Astrocyte (in vitro differentiated cells and primary cell): ENCODE measurements around the gene FGF12. TPM values are rescaled to one million over a fixed set of nuclear protein-coding genes. Genes with fewer than 3 reads are reported as not detected.

Source experiments
- DNase-seq: peaks from one replicate; pipeline ENCODE4 v3.0.0-alpha.2; 2010; ENCODE audit warnings: low read depth
- FAIRE-seq: peaks from 2 replicates; lab custom pipeline; 2011; peaks lifted over from hg19 to GRCh38; lab: Jason Lieb, UNC
- H2AFZ ChIP-seq: 2 replicates; pipeline ENCODE4 v1.6.0; 2012; ENCODE audit warnings: low read depth, low read length, inconsistent platforms
- H3K27ac ChIP-seq: 2 replicates; pipeline ENCODE4 v1.5.1; 2011; ENCODE audit warnings: low read depth, low read length, inconsistent platforms
- H3K27me3 ChIP-seq: 2 replicates; pipeline ENCODE4 v1.6.0; 2011; ENCODE audit warnings: low read length, inconsistent platforms; ENCODE audit not compliant: insufficient read depth
- H3K36me3 ChIP-seq: 2 replicates; pipeline ENCODE4 v1.5.1; 2011; ENCODE audit warnings: low read length, inconsistent platforms; ENCODE audit not compliant: insufficient read depth
- H3K4me1 ChIP-seq: 2 replicates; pipeline ENCODE4 v1.5.1; 2011; ENCODE audit warnings: low read length, inconsistent platforms; ENCODE audit not compliant: insufficient read depth
- H3K4me2 ChIP-seq: 2 replicates; pipeline ENCODE4 v1.6.0; 2012; ENCODE audit warnings: low read length, inconsistent platforms
- H3K4me3 ChIP-seq: 2 replicates; pipeline ENCODE4 v1.5.1; 2011; ENCODE audit warnings: low read depth, mild to moderate bottlenecking, low read length, inconsistent platforms; ENCODE audit not compliant: insufficient read depth
- H3K79me2 ChIP-seq: 2 replicates; pipeline ENCODE4 v1.6.0; 2012; ENCODE audit warnings: mild to moderate bottlenecking, low read length, inconsistent platforms; ENCODE audit not compliant: insufficient read depth
- H3K9ac ChIP-seq: 2 replicates; pipeline ENCODE4 v1.6.0; 2012; ENCODE audit warnings: mild to moderate bottlenecking, low read length, inconsistent platforms
- H3K9me3 ChIP-seq: 2 replicates; pipeline ENCODE4 v1.5.1; 2012; ENCODE audit warnings: low read depth, mild to moderate bottlenecking, low read length, inconsistent platforms; ENCODE audit not compliant: insufficient read depth
- H4K20me1 ChIP-seq: 2 replicates; pipeline ENCODE4 v1.6.0; 2012; ENCODE audit warnings: low read length, inconsistent platforms; ENCODE audit not compliant: insufficient read depth
- H3K27ac Mint-ChIP-seq: one replicate; pipeline ENCODE4 v1.8.0; 2021; ENCODE audit warnings: mild to moderate bottlenecking, mixed read lengths; ENCODE audit not compliant: unreplicated experiment
- H3K27me3 Mint-ChIP-seq: one replicate; pipeline ENCODE4 v1.8.0; 2021; ENCODE audit warnings: low read depth, mixed read lengths; ENCODE audit not compliant: unreplicated experiment
- H3K36me3 Mint-ChIP-seq: one replicate; pipeline ENCODE4 v1.8.0; 2021; ENCODE audit warnings: low read depth, mixed read lengths; ENCODE audit not compliant: unreplicated experiment
- H3K4me1 Mint-ChIP-seq: one replicate; pipeline ENCODE4 v1.8.0; 2021; ENCODE audit warnings: low read depth, mixed read lengths; ENCODE audit not compliant: unreplicated experiment
- H3K4me3 Mint-ChIP-seq: one replicate; pipeline ENCODE4 v1.8.0; 2021; ENCODE audit warnings: mild to moderate bottlenecking, moderate library complexity, mixed read lengths; ENCODE audit not compliant: unreplicated experiment
- H3K9me3 Mint-ChIP-seq: one replicate; pipeline ENCODE4 v1.8.0; 2021; ENCODE audit warnings: mild to moderate bottlenecking, mixed read lengths; ENCODE audit not compliant: unreplicated experiment
- EZH2 ChIP-seq: IDR thresholded peaks from 2 replicates; pipeline ENCODE4 v1.6.1; 2012; ENCODE audit warnings: mild to moderate bottlenecking, low read length, inconsistent platforms; ENCODE audit not compliant: insufficient read depth
- total RNA-seq: library from RNA; stranded (reverse); gene quantifications from 2 replicates; pipeline ENCODE4 v1.2.1, GENCODE V29; 2021
- TF ChIP-seq, protein P1 (sequence below): IDR thresholded peaks from 2 replicates; pipeline ENCODE4 v1.5.1; 2011; ENCODE audit warnings: low read depth, mild to moderate bottlenecking, inconsistent platforms, low read length, moderate library complexity; ENCODE audit not compliant: insufficient read depth

The FGF12 gene
- total RNA-seq, 1 donor from 2014 or later = 1.4 TPM

DNA sequence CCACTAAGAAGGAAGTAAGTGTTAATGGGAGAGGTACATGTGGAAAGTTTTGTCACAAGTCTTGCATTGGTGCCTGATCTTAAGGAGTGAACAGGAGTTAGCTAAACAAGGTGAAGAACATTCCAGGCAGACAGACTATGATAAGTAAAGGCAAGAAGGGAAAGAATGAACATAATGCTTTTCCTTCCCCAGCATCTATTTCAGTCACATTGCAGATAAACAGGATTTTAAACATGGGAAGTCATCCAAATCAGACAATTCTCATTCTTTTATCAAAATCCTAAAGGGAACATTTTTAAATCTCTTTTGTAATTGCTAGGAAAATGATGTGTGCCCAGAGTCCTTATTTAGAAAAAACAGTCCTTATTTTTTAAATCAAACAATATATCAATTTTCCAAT is 424.6 kb downstream of the FGF12 start:
- TF ChIP-seq EZH2 = no peak
- TF ChIP-seq, protein P1, sequence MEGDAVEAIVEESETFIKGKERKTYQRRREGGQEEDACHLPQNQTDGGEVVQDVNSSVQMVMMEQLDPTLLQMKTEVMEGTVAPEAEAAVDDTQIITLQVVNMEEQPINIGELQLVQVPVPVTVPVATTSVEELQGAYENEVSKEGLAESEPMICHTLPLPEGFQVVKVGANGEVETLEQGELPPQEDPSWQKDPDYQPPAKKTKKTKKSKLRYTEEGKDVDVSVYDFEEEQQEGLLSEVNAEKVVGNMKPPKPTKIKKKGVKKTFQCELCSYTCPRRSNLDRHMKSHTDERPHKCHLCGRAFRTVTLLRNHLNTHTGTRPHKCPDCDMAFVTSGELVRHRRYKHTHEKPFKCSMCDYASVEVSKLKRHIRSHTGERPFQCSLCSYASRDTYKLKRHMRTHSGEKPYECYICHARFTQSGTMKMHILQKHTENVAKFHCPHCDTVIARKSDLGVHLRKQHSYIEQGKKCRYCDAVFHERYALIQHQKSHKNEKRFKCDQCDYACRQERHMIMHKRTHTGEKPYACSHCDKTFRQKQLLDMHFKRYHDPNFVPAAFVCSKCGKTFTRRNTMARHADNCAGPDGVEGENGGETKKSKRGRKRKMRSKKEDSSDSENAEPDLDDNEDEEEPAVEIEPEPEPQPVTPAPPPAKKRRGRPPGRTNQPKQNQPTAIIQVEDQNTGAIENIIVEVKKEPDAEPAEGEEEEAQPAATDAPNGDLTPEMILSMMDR = no peak
- Histone ChIP-seq H3K4me2 (no peak overlapping the region), H3K4me1 (no peaks in the 10 kb centered on the region), H3K9me3 (no peaks in the 10 kb centered on the region), H3K27ac (no peak overlapping the region), H3K79me2 (no peaks in the 10 kb centered on the region), H3K4me3 (no peak overlapping the region), H3K36me3 (no peaks in the 10 kb centered on the region), H3K27me3 (no peaks in the 10 kb centered on the region), H3K9ac (no peak overlapping the region), H2AFZ (no peak overlapping the region), H4K20me1 (no peaks in the 10 kb centered on the region)
- no peaks in the 10 kb centered on the region for H3K9me3 Mint-ChIP-seq
- H3K4me1 Mint-ChIP-seq = peaks cover 5% of the 10 kb centered on the region
- no peaks in the 10 kb centered on the region for H3K27me3 Mint-ChIP-seq
- no peak overlapping the region for H3K4me3 Mint-ChIP-seq
- no peaks in the 10 kb centered on the region for H3K36me3 Mint-ChIP-seq
- FAIRE-seq (no peak), DNase-seq (no peak)
- no peak overlapping the region for H3K27ac Mint-ChIP-seq

DNA sequence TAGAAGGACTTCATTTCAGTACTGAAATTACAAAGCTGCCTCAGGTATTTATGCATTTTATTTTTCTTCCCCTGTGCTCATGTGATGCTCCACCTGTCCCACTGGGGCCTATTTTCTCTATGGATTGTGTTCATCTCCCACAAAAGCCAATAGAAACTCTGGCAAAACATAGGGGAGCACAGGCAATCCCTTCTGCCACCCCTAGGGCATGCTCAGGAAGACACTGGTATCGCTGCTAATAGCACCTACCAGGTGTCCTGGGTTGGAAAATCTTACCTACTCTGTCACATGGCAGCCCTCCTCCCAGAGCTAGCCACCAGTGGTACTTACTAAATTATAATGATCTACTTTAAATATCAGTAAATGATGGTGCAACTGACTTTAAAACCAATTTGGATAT is 427.4 kb downstream of the FGF12 start:
- no peaks in the 10 kb centered on the region for H3K27me3 Mint-ChIP-seq
- no peaks in the 10 kb centered on the region for H3K9me3 ChIP-seq
- no peaks in the 10 kb centered on the region for H3K36me3 ChIP-seq
- H2AFZ ChIP-seq = no peak overlapping the region
- H4K20me1 ChIP-seq = no peaks in the 10 kb centered on the region
- H3K79me2 ChIP-seq = no peaks in the 10 kb centered on the region
- FAIRE-seq (no peak), DNase-seq (no peak)
- no peak overlapping the region for H3K9ac ChIP-seq
- H3K4me1 ChIP-seq = no peaks in the 10 kb centered on the region
- TF ChIP-seq, protein P1 = no peak
- TF ChIP-seq EZH2 = no peak
- H3K4me3 ChIP-seq = no peak overlapping the region
- H3K27ac Mint-ChIP-seq = no peak overlapping the region
- no peaks in the 10 kb centered on the region for H3K27me3 ChIP-seq
- H3K9me3 Mint-ChIP-seq = no peaks in the 10 kb centered on the region
- H3K4me3 Mint-ChIP-seq = no peak overlapping the region
- no peak overlapping the region for H3K4me2 ChIP-seq
- H3K36me3 Mint-ChIP-seq = no peaks in the 10 kb centered on the region
- no peaks in the 10 kb centered on the region for H3K4me1 Mint-ChIP-seq
- no peak overlapping the region for H3K27ac ChIP-seq

DNA sequence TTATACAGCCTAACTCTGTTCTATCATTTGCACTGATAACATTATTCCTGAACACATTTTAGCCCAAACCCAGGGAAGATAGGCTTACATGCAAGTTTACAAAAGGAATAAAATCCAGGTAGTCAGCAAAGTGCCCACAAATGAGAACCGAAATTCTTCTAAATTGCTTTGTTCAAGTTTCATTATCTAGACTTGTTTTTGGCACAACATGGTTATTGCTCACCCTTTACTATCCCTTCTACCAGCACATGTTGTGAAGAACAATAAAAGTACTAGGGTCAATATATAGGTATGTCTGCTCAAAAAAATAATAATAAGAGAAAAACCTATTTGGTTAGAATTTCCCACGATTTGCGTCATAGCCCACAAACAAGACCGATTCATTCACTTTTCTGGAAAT is 430.5 kb downstream of the FGF12 start:
- Mint-ChIP-seq H3K4me3 (no peak overlapping the region), H3K4me1 (no peaks in the 10 kb centered on the region), H3K27ac (no peak overlapping the region), H3K36me3 (no peaks in the 10 kb centered on the region), H3K9me3 (no peaks in the 10 kb centered on the region), H3K27me3 (no peaks in the 10 kb centered on the region)
- Histone ChIP-seq H3K4me3 (no peak overlapping the region), H3K9me3 (no peaks in the 10 kb centered on the region), H3K36me3 (no peaks in the 10 kb centered on the region), H2AFZ (no peak overlapping the region), H4K20me1 (no peaks in the 10 kb centered on the region), H3K4me1 (no peaks in the 10 kb centered on the region), H3K9ac (no peak overlapping the region), H3K27ac (no peak overlapping the region), H3K4me2 (no peak overlapping the region), H3K79me2 (no peaks in the 10 kb centered on the region), H3K27me3 (no peaks in the 10 kb centered on the region)
- DNase-seq (no peak), FAIRE-seq (no peak)
- TF ChIP-seq, protein P1 = no peak
- no peak for TF ChIP-seq EZH2
